MG63 (cell line): ENCODE measurements around the gene PRRC2B. TPM values are rescaled to one million over a fixed set of nuclear protein-coding genes. Genes with fewer than 3 reads are reported as not detected.

ENCODE experiments used
- DNase-seq: peaks from one replicate; pipeline ENCODE4 v3.0.0-alpha.2; 2020
- H3K27me3 ChIP-seq: fragments of 250-450 bp; sonication (Bioruptor Pico); 2 replicates; pipeline ENCODE4 v1.5.1; 2020; ENCODE audit warnings: mild to moderate bottlenecking, moderate library complexity
- H3K36me3 ChIP-seq: fragments of 250-450 bp; sonication (Bioruptor Pico); 2 replicates; pipeline ENCODE4 v1.5.1; 2020; ENCODE audit warnings: mild to moderate bottlenecking, moderate library complexity
- H3K4me3 ChIP-seq: fragments of 250-450 bp; sonication (Bioruptor Pico); 2 replicates; pipeline ENCODE4 v1.5.1; 2020; ENCODE audit warnings: mild to moderate bottlenecking, moderate library complexity
- H3K9me3 ChIP-seq: fragments of 250-450 bp; sonication (Bioruptor Pico); 2 replicates; pipeline ENCODE4 v1.5.1; 2020; ENCODE audit warnings: mild to moderate bottlenecking, moderate library complexity
- total RNA-seq: library from RNA; depleted of rRNA; stranded (reverse); fragments of >200 nt; shearing (Covaris generic); gene quantifications from 2 replicates; pipeline ENCODE4 v1.2.3, GENCODE V29; 2014; ENCODE audit warnings: low replicate concordance

Gene PRRC2B
- total RNA-seq, 1 experiment from 2014 or later = 39.2 TPM

DNA sequence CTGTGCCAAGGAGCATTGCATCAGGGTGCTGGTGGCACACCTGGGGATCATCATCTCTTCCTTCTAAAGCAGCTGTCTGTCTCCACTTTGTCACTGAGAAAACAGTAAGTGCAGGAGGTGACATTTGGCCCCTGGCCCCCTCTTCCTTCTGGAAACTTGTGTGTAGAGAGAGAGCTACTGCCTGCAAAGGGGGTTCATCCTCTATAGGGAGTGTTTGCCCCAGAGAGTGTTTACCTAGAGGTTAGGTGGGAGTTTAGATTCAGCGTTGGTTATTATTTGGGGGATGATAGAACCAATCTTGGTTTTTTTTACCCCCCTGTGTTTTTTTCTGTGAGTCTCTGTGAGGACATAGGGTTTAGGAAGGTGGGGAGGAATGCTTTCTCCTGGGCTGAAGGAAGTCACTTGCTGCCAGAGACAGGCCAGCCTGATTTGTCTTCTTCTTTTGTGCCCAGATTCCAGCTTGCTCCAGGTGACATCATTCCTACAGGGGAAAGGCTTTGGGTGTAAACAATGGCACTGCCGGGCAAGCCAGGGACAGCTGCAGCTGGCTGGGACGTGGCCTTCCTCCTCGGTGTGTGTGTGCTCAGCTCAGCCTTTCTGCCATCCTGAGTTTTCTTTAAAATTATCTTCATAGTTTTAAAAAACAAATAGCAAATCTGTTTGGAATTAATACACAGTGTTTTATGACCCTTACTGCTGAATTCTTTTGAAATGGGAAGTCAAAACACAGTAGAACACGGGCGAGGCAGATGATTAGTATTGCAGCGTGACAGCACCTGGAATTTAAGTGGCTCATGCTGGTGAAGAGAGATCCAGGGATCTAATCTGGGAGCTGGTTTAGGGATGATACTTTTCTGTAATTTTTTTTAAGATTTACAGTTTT is 24.5 kb downstream of the PRRC2B start:
- DNase-seq = peak; percentile 45
- Histone ChIP-seq H3K36me3 (peaks cover 35% of the 10 kb centered on the region), H3K27me3 (no peaks in the 10 kb centered on the region), H3K9me3 (no peaks in the 10 kb centered on the region), H3K4me3 (no peak overlapping the region)

GRCh38 chr9:131419026-131419614 is 25.2 kb downstream of the PRRC2B start:
- Histone ChIP-seq H3K9me3 (no peaks in the 10 kb centered on the region), H3K27me3 (no peaks in the 10 kb centered on the region), H3K36me3 (peaks cover 30% of the 10 kb centered on the region), H3K4me3 (no peak overlapping the region)
- no peak for DNase-seq

- no peak for DNase-seq
- no peak overlapping the region for H3K4me3 ChIP-seq
- no peaks in the 10 kb centered on the region for H3K9me3 ChIP-seq
- H3K36me3 ChIP-seq = peaks cover 35% of the 10 kb centered on the region
- no peaks in the 10 kb centered on the region for H3K27me3 ChIP-seq
These were observed 25.8 kb downstream of the PRRC2B start for GRCh38 chr9:131419716-131420115.

- no peak for DNase-seq
These were observed 27.2 kb downstream of the PRRC2B start for GRCh38 chr9:131420980-131421624.

GRCh38 chr9:131421691-131422090 is 27.8 kb downstream of the PRRC2B start:
- Histone ChIP-seq H3K9me3 (no peaks in the 10 kb centered on the region), H3K4me3 (no peak overlapping the region), H3K27me3 (no peaks in the 10 kb centered on the region), H3K36me3 (peaks cover 27% of the 10 kb centered on the region)
- no peak for DNase-seq

More at GRCh38 chr9:131420980-131421624, 27.2 kb downstream of the PRRC2B start:
- Histone ChIP-seq H3K4me3 (no peak overlapping the region), H3K27me3 (no peaks in the 10 kb centered on the region), H3K9me3 (no peaks in the 10 kb centered on the region), H3K36me3 (peaks cover 24% of the 10 kb centered on the region)

DNA sequence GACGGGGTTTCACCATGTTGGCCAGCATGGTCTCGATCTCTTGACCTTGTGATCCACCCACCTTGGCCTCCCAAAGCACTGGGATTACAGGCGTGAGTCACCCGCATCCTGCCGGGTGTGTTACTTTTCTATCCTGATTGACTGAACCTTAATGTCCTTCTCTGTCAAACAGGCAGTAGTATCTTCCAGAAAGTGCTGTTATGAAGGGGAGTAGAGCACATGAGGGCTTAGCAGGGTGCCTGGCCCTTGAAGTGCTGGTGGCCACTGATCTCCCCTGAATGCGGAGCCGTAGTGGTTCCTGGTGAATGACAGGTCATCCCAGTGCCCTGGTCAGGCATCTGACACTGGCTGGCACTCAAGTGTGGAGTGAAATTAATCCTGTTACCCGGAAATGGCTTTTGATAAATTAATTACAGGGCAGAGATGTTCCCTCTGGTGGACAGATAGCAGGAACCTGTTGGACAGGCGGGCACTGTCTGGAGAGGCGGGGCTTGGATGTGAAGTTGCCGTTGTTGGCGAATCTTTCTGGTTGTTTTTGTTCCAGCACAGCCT is 28.4 kb downstream of the PRRC2B start:
- no peak overlapping the region for H3K4me3 ChIP-seq
- DNase-seq = peak; percentile 64

GRCh38 chr9:131423171-131423581 is 29.3 kb downstream of the PRRC2B start:
- no peaks in the 10 kb centered on the region for H3K27me3 ChIP-seq
- peak; percentile 84 for DNase-seq
- H3K9me3 ChIP-seq = no peaks in the 10 kb centered on the region
- no peak overlapping the region for H3K4me3 ChIP-seq
- peaks cover 17% of the 10 kb centered on the region for H3K36me3 ChIP-seq

More for the DNA sequence above, 28.4 kb downstream of the PRRC2B start:
- Histone ChIP-seq H3K9me3 (no peaks in the 10 kb centered on the region), H3K36me3 (peaks cover 26% of the 10 kb centered on the region), H3K27me3 (no peaks in the 10 kb centered on the region)

DNA sequence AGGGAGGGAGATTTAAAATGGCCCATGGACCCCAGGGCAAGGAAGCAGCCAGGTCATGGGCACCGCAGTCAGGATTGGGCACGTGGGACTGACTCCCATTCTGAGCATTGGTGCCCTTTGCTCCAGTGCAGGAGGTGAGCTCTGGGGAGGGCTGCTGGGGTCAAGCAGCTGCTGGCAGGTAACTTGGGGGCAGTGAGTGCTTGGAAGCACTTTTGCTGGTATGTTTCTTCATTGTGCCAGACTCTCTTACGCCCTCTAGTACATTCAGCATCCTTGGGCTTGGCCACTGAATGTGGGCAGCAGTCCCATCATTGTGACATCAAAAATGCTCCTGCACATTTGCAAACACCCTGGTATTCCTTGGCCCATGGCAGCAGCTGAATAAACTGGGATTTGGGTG is 32.7 kb downstream of the PRRC2B start:
- Histone ChIP-seq H3K36me3 (peaks cover 18% of the 10 kb centered on the region), H3K9me3 (no peaks in the 10 kb centered on the region), H3K27me3 (no peaks in the 10 kb centered on the region), H3K4me3 (no peak overlapping the region)
- no peak for DNase-seq

- Histone ChIP-seq H3K36me3 (peaks cover 40% of the 10 kb centered on the region), H3K27me3 (no peaks in the 10 kb centered on the region), H3K4me3 (no peak overlapping the region), H3K9me3 (no peaks in the 10 kb centered on the region)
- no peak for DNase-seq
These were observed 35.5 kb downstream of the PRRC2B start for GRCh38 chr9:131429121-131430012.

DNA sequence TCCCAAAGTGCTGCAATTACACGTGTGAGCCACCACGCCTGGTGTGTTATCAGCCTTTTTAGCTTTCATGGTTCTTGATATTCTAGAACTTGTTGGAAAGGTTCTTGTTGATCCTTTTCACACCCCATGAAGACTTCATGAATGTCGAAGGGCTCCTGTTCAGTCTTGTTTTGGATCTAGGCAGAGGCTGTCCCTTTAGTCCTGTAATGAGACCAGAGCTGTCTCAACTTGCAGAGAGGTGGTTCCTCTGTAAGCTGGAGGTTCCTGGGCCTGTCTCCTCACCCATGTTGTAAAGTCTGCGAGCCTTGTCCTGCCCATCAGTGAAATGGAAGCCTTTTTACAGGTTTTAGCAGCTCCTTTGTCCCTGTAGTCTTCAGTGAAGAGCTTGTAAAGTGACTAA is 38.2 kb downstream of the PRRC2B start:
- Histone ChIP-seq H3K27me3 (no peaks in the 10 kb centered on the region), H3K9me3 (no peaks in the 10 kb centered on the region), H3K4me3 (no peak overlapping the region), H3K36me3 (peaks cover 57% of the 10 kb centered on the region)
- DNase-seq = no peak

DNA sequence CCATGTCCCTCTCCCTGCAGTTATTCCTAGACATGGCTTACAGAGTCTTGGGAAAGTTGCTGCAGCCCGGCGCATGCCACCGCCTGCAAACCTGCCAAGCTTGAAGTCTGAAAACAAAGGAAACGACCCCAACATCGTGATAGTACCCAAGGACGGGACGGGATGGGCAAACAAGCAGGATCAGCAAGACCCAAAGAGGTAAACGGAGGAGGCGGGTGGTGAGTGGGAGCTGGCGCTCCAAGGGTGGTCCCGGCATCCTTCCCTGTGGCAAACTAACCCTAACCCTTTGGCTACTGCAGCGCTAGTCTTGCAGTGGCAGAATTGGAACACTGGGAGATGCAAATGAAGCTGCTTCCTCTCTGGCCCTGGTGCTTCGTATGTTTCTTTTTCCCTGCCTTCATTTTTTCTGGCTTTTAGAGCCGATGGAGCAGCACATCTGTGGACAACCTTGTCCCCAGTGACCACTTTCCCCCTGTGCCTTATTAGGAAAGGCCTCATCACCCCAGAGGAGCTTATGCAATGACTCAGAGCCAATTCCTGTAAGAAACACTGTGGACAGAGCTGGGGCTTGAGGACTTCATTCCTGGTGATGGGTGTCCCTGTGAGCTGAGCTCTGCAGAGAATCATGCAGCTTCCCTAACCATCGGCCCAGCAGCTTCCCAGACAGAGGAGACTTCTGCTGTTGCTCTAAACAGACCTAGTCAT is 38.9 kb downstream of the PRRC2B start:
- peaks cover 64% of the 10 kb centered on the region for H3K36me3 ChIP-seq
- no peak for DNase-seq

GRCh38 chr9:131433302-131433854 is 39.5 kb downstream of the PRRC2B start:
- DNase-seq = no peak
- Histone ChIP-seq H3K4me3 (no peak overlapping the region), H3K36me3 (peaks cover 70% of the 10 kb centered on the region), H3K27me3 (no peaks in the 10 kb centered on the region), H3K9me3 (no peaks in the 10 kb centered on the region)

More for the DNA sequence above, 38.9 kb downstream of the PRRC2B start:
- Histone ChIP-seq H3K27me3 (no peaks in the 10 kb centered on the region), H3K9me3 (no peaks in the 10 kb centered on the region), H3K4me3 (no peak overlapping the region)

DNA sequence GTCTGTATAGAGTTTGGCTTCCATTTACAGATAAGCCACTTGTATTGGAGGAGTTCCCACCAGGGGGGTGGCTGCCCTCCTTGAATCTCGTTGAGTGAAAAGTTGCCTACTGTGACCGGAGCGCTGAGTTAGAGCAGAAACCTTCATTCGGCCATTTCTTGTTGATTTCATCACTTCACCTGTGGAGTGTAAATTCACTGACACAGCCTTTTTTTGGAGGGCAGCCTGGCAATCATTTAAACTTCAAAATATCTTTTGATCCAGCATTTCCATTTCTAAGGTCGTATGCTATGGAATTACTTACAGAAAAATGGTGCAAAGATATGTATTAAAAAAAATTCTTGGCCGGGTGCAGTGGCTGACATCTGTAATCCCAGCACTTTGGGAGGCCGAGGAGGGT is 40.8 kb downstream of the PRRC2B start:
- no peak for DNase-seq
- no peak overlapping the region for H3K4me3 ChIP-seq
- H3K9me3 ChIP-seq = no peaks in the 10 kb centered on the region
- H3K27me3 ChIP-seq = no peaks in the 10 kb centered on the region
- H3K36me3 ChIP-seq = peaks cover 73% of the 10 kb centered on the region

GRCh38 chr9:131436376-131436775 is 42.5 kb downstream of the PRRC2B start:
- no peak for DNase-seq
- H3K36me3 ChIP-seq = peaks cover 83% of the 10 kb centered on the region
- H3K27me3 ChIP-seq = no peaks in the 10 kb centered on the region
- no peaks in the 10 kb centered on the region for H3K9me3 ChIP-seq
- H3K4me3 ChIP-seq = no peak overlapping the region

GRCh38 chr9:131436865-131437271 is 43.0 kb downstream of the PRRC2B start:
- no peak overlapping the region for H3K4me3 ChIP-seq
- no peaks in the 10 kb centered on the region for H3K27me3 ChIP-seq
- no peak for DNase-seq
- no peaks in the 10 kb centered on the region for H3K9me3 ChIP-seq
- H3K36me3 ChIP-seq = peaks cover 85% of the 10 kb centered on the region
